Adrenal gland (tissue), 5 donors: ENCODE measurements around the gene RPS6KA5.

ENCODE experiments used
- POLR2A ChIP-seq, 2 donors: fragments of 450-650 bp; IDR thresholded peaks; one replicate each; pipeline ENCODE4 v1.6.1; 2017; ENCODE audit warnings: antibody characterized with exemption in 2 of 2, mild to moderate bottlenecking in 2 of 2, moderate library complexity in 1 of 2
- TF ChIP-seq, protein P1 (sequence below), 6 experiments: fragments of 450-650 bp in 4 of 6; fragments of 200-600 bp in 2 of 6; sonication (generic) in 1 of 6; IDR thresholded peaks; 1 replicate in 5 of 6; 2 replicates in 1 of 6; pipeline versions ENCODE4 v1.5.1 to v1.8.0; 2016 to 2021; ENCODE audit warnings: antibody characterized with exemption in 6 of 6, mild to moderate bottlenecking in 2 of 6, moderate library complexity in 1 of 6
- donor health status: DM: no; HTN: no; CAD: no.

DNA sequence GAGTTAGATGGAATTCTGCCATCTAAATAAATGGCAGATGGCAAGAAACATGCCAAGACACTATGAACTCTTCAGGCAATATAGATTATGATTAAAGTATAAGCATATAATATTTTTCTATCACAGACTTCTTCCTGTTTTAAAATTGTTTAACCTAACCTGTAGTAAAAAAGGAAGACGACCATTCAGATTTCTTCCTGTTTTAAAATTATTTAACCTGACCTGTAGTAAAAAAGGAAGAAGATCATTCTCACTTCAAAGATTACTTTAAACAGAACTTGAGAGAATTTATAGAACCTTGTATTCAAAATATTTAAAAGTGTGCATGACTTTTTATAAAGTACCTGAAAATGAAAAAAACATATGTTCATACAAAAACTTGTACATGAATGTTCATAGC, 63.5 kb downstream of the RPS6KA5 start:
- TF ChIP-seq, protein P1, sequence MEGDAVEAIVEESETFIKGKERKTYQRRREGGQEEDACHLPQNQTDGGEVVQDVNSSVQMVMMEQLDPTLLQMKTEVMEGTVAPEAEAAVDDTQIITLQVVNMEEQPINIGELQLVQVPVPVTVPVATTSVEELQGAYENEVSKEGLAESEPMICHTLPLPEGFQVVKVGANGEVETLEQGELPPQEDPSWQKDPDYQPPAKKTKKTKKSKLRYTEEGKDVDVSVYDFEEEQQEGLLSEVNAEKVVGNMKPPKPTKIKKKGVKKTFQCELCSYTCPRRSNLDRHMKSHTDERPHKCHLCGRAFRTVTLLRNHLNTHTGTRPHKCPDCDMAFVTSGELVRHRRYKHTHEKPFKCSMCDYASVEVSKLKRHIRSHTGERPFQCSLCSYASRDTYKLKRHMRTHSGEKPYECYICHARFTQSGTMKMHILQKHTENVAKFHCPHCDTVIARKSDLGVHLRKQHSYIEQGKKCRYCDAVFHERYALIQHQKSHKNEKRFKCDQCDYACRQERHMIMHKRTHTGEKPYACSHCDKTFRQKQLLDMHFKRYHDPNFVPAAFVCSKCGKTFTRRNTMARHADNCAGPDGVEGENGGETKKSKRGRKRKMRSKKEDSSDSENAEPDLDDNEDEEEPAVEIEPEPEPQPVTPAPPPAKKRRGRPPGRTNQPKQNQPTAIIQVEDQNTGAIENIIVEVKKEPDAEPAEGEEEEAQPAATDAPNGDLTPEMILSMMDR (IDR thresholded peaks at IDR 0.05): no peak
- no peak for TF ChIP-seq POLR2A (IDR thresholded peaks at IDR 0.05)
